PC-9 (cell line): ENCODE measurements around the gene CC2D1A. TPM values are rescaled to one million over a fixed set of nuclear protein-coding genes. Genes with fewer than 3 reads are reported as not detected.

ENCODE experiments used
- BruUV-seq: library from RNA; stranded (reverse); fragments of 400-500 nt; replicated peaks from 2 replicates; lab custom pipeline; 2021; lab: Mats Ljungman, UMichigan
- CTCF ChIA-PET: fragments of 300-600 bp; sonication (Branson Sonifier 250); formaldehyde crosslinking; loops from one replicate; lab custom pipeline; 2022; ENCODE audit warnings: antibody characterized with exemption; lab: Charles Lee
- POLR2A ChIA-PET: fragments of 300-600 bp; sonication (Branson Sonifier 250); formaldehyde crosslinking; loops from one replicate; lab custom pipeline; 2022; ENCODE audit warnings: antibody characterized with exemption; ENCODE audit not compliant: unreplicated experiment; lab: Charles Lee
- DNase-seq, 2 experiments: peaks; one replicate each; pipeline versions ENCODE4 v3.0.0 to v3.0.0-alpha.2; 2015 to 2022; ENCODE audit warnings: mixed read lengths in 1 of 2
- H2AFZ ChIP-seq: fragments of 200-600 bp; sonication (generic); 2 replicates; pipeline ENCODE4 v1.8.1; 2017; ENCODE audit warnings: antibody characterized with exemption
- H3F3A ChIP-seq: fragments of 200-600 bp; sonication (generic); 2 replicates; pipeline ENCODE4 v1.8.1; 2017; ENCODE audit warnings: antibody characterized with exemption, mild to moderate bottlenecking, low read depth; ENCODE audit not compliant: insufficient read depth
- H3K27ac ChIP-seq: fragments of 200-600 bp; sonication (generic); 2 replicates; pipeline ENCODE4 v1.6.1; 2016; ENCODE audit warnings: mixed run types
- H3K27me3 ChIP-seq: fragments of 200-600 bp; sonication (generic); 2 replicates; pipeline ENCODE4 v1.6.1; 2016; ENCODE audit warnings: low read depth, mixed run types; ENCODE audit not compliant: insufficient read depth
- H3K36me3 ChIP-seq: fragments of 200-600 bp; sonication (generic); 2 replicates; pipeline ENCODE4 v1.6.1; 2016; ENCODE audit warnings: low read depth, mixed run types
- H3K4me1 ChIP-seq: fragments of 200-600 bp; sonication (generic); replicated peaks from 2 replicates; pipeline ENCODE4 v1.6.1; 2016; ENCODE audit warnings: mixed run types; ENCODE audit not compliant: insufficient read depth
- H3K4me2 ChIP-seq: fragments of 200-600 bp; sonication (generic); 2 replicates; pipeline ENCODE4 v1.6.1; 2017; ENCODE audit warnings: mixed run types
- H3K4me3 ChIP-seq: fragments of 200-600 bp; sonication (generic); 2 replicates; pipeline ENCODE4 v1.6.1; 2016; ENCODE audit warnings: mixed run types
- H3K79me2 ChIP-seq: fragments of 200-600 bp; sonication (generic); 2 replicates; pipeline ENCODE4 v1.6.1; 2017; ENCODE audit warnings: low read depth, mixed run types
- H3K9me2 ChIP-seq: fragments of 200-600 bp; sonication (generic); 2 replicates; pipeline ENCODE4 v1.8.1; 2017; ENCODE audit warnings: mild to moderate bottlenecking; ENCODE audit not compliant: insufficient read depth
- H3K9me3 ChIP-seq: fragments of 200-600 bp; sonication (generic); 2 replicates; pipeline ENCODE4 v1.8.1; 2016; ENCODE audit warnings: low read depth; ENCODE audit not compliant: insufficient read depth
- H4K20me1 ChIP-seq: fragments of 200-600 bp; sonication (generic); 2 replicates; pipeline ENCODE4 v1.8.1; 2017; ENCODE audit not compliant: insufficient read depth
- CTCF ChIP-seq: fragments of 200-600 bp; sonication (generic); conservative IDR thresholded peaks from 2 replicates; pipeline ENCODE4 v1.6.1; 2017; ENCODE audit warnings: mixed run types, antibody characterized with exemption, mild to moderate bottlenecking, moderate library complexity
- EZH2 ChIP-seq: fragments of 200-600 bp; sonication (generic); IDR thresholded peaks from 2 replicates; pipeline ENCODE4 v1.8.0; 2017; ENCODE audit warnings: antibody characterized with exemption, low read depth
- intact Hi-C: fragments of 100-400 bp; cut with micrococcal nuclease; formaldehyde crosslinking; loops from one replicate; pipeline ENCODE4 v1.10.0; 2022; ENCODE audit not compliant: unreplicated experiment
- total RNA-seq: library from RNA; stranded (reverse); gene quantifications from 2 replicates; pipeline ENCODE4 v1.2.3, GENCODE V29; 2021

The CC2D1A gene
- total RNA-seq, 1 experiment from 2014 or later: 55.1 TPM

DNA sequence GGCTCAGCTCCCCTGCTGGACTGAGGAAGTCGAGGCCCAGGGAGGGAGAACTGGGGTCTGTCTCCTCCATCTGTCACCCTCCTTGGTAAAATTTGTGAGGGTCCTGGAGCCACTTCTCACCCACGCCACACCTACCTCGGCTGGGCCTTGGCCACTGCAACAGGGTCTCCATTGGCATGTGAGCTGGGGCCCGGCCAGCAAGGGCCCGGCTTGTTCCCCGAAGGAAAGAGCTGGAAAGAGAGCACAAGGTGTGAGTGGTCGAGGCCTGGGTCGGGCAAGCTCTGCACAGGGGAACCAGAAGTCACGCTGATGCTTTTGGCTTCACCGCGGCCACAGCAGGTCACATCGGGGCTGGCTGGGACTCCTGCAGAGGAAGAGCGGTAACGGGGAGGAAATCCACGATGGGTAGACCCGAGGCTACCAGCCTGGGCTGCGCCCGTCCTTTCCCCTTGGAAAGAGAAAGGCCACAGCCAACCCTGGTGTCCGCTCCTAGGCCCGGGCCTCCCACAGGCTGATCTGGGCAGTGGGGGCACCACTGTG lies 20.1 kb upstream of the CC2D1A start:
- Histone ChIP-seq H3K4me2 (no peak overlapping the region), H3K36me3 (no peaks in the 10 kb centered on the region), H3K9me2 (no peaks in the 10 kb centered on the region), H2AFZ (no peak overlapping the region), H4K20me1 (no peaks in the 10 kb centered on the region), H3K4me1 (peaks cover 27% of the 10 kb centered on the region), H3K79me2 (no peaks in the 10 kb centered on the region), H3K27me3 (no peaks in the 10 kb centered on the region), H3K4me3 (no peak overlapping the region), H3K9me3 (no peaks in the 10 kb centered on the region), H3K27ac (no peak overlapping the region), H3F3A (peaks cover 13% of the 10 kb centered on the region)
- TF ChIP-seq CTCF (no peak), EZH2 (no peak)
- no TSS peak for BruUV-seq
- ChIA-PET POLR2A (interaction anchor here (0.6 kb wide), 1 partner anchor 35 kb away, joined by 5 read pairs; no protein-coding TSS in a partner anchor), CTCF (no interaction called here)
- intact Hi-C loops: no loop called here
- DNase-seq: no peak

GRCh38 chr19:13887018-13887436 lies 19.0 kb upstream of the CC2D1A start:
- no peaks in the 10 kb centered on the region for H3K9me3 ChIP-seq
- H3K79me2 ChIP-seq: no peaks in the 10 kb centered on the region
- CTCF ChIA-PET: interaction anchor here (0.5 kb wide), 1 partner anchor 15 kb away, joined by 7 read pairs; no protein-coding TSS in a partner anchor
- BruUV-seq: no TSS peak
- DNase-seq: no peak
- peaks cover 24% of the 10 kb centered on the region for H3K4me1 ChIP-seq
- no peaks in the 10 kb centered on the region for H3K36me3 ChIP-seq
- TF ChIP-seq EZH2 (no peak), CTCF (no peak)
- no peak overlapping the region for H3K27ac ChIP-seq
- peak overlapping the region; percentile 9 for H3K4me2 ChIP-seq
- H3K4me3 ChIP-seq: no peak overlapping the region
- H3K27me3 ChIP-seq: no peaks in the 10 kb centered on the region
- H4K20me1 ChIP-seq: no peaks in the 10 kb centered on the region
- intact Hi-C loops: no loop called here
- H3K9me2 ChIP-seq: no peaks in the 10 kb centered on the region
- POLR2A ChIA-PET: interaction anchor here (0.6 to 0.7 kb wide), 2 partner anchors 175 to 250 kb away, joined by 4 read pairs; partner anchors contain the start of gene ASF1B
- no peak overlapping the region for H2AFZ ChIP-seq
- peaks cover 13% of the 10 kb centered on the region for H3F3A ChIP-seq

GRCh38 chr19:13887517-13887916 lies 18.5 kb upstream of the CC2D1A start:
- ChIA-PET CTCF (no interaction called here), POLR2A (no interaction called here)
- Histone ChIP-seq H3K4me2 (peak overlapping the region; percentile 9), H3K9me2 (no peaks in the 10 kb centered on the region), H3K9me3 (no peaks in the 10 kb centered on the region), H3F3A (peaks cover 17% of the 10 kb centered on the region), H4K20me1 (no peaks in the 10 kb centered on the region), H3K4me1 (peaks cover 29% of the 10 kb centered on the region), H2AFZ (no peak overlapping the region), H3K79me2 (no peaks in the 10 kb centered on the region), H3K36me3 (no peaks in the 10 kb centered on the region), H3K4me3 (no peak overlapping the region), H3K27me3 (no peaks in the 10 kb centered on the region), H3K27ac (no peak overlapping the region)
- intact Hi-C loops: no loop called here
- no TSS peak for BruUV-seq
- DNase-seq: peak in 1 of 2 experiments; percentile 67
- no peak for TF ChIP-seq EZH2
